ENCODE data around the gene NOS3. TPM values are rescaled to one million over a fixed set of nuclear protein-coding genes. Genes with fewer than 3 reads are reported as not detected.

The NOS3 gene
- total and polyA plus RNA-seq, 2 of the 13 experiments (the other 11 are each of a cell fraction or from before 2014, with no cell fraction given), result 3.7 to 7.5 TPM

- TF ChIP-seq, protein P1, sequence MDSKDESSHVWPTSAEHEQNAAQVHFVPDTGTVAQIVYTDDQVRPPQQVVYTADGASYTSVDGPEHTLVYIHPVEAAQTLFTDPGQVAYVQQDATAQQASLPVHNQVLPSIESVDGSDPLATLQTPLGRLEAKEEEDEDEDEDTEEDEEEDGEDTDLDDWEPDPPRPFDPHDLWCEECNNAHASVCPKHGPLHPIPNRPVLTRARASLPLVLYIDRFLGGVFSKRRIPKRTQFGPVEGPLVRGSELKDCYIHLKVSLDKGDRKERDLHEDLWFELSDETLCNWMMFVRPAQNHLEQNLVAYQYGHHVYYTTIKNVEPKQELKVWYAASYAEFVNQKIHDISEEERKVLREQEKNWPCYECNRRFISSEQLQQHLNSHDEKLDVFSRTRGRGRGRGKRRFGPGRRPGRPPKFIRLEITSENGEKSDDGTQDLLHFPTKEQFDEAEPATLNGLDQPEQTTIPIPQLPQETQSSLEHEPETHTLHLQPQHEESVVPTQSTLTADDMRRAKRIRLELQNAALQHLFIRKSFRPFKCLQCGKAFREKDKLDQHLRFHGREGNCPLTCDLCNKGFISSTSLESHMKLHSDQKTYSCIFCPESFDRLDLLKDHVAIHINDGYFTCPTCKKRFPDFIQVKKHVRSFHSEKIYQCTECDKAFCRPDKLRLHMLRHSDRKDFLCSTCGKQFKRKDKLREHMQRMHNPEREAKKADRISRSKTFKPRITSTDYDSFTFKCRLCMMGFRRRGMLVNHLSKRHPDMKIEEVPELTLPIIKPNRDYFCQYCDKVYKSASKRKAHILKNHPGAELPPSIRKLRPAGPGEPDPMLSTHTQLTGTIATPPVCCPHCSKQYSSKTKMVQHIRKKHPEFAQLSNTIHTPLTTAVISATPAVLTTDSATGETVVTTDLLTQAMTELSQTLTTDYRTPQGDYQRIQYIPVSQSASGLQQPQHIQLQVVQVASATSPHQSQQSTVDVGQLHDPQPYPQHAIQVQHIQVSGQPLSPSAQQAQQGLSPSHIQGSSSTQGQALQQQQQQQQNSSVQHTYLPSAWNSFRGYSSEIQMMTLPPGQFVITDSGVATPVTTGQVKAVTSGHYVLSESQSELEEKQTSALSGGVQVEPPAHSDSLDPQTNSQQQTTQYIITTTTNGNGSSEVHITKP (CRISPR knock-in tag; IDR thresholded peaks at IDR 0.05; ENCODE audit: low read depth), result peak; percentile 87; the same call in 1 of the 2 replicates
- 0 out of 2 replicates have a peak, but pooled peaks have one; percentile 45 for TF ChIP-seq KDM2A (CRISPR knock-in tag; IDR thresholded peaks at IDR 0.05; ENCODE audit: borderline replicate concordance, low read depth)
- TF ChIP-seq IRF1 (CRISPR knock-in tag; IDR thresholded peaks at IDR 0.05; ENCODE audit: low read depth), result no peak
- peak; percentile 75 for TF ChIP-seq ELF3 (CRISPR knock-in tag; IDR thresholded peaks at IDR 0.05)
- no peak for TF ChIP-seq ZNF678 (CRISPR knock-in tag; IDR thresholded peaks at IDR 0.05)
- TF ChIP-seq, protein P2, sequence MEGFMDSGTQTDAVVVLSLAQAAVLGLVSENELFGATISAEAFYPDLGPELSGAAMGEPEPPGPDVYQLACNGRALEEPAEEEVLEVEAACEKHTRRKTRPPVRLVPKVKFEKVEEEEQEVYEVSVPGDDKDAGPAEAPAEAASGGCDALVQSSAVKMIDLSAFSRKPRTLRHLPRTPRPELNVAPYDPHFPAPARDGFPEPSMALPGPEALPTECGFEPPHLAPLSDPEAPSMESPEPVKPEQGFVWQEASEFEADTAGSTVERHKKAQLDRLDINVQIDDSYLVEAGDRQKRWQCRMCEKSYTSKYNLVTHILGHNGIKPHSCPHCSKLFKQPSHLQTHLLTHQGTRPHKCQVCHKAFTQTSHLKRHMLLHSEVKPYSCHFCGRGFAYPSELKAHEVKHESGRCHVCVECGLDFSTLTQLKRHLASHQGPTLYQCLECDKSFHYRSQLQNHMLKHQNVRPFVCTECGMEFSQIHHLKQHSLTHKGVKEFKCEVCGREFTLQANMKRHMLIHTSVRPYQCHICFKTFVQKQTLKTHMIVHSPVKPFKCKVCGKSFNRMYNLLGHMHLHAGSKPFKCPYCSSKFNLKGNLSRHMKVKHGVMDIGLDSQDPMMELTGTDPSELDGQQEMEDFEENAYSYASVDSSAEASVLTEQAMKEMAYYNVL (CRISPR knock-in tag; IDR thresholded peaks at IDR 0.05; ENCODE audit: borderline replicate concordance), result peak; percentile 66
- no peak for TF ChIP-seq ONECUT2 (CRISPR knock-in tag; IDR thresholded peaks at IDR 0.05)
- TF ChIP-seq RARG (CRISPR knock-in tag; IDR thresholded peaks at IDR 0.05; ENCODE audit: low read depth), result no peak
- no peak for TF ChIP-seq AKNA (CRISPR knock-in tag; IDR thresholded peaks at IDR 0.05; ENCODE audit: borderline replicate concordance)
- no peak for TF ChIP-seq NR1H2 (CRISPR knock-in tag; IDR thresholded peaks at IDR 0.05; ENCODE audit: borderline replicate concordance, low read depth)
- no peak for TF ChIP-seq FOXK2 (IDR thresholded peaks at IDR 0.05)
- TF ChIP-seq, protein P3, sequence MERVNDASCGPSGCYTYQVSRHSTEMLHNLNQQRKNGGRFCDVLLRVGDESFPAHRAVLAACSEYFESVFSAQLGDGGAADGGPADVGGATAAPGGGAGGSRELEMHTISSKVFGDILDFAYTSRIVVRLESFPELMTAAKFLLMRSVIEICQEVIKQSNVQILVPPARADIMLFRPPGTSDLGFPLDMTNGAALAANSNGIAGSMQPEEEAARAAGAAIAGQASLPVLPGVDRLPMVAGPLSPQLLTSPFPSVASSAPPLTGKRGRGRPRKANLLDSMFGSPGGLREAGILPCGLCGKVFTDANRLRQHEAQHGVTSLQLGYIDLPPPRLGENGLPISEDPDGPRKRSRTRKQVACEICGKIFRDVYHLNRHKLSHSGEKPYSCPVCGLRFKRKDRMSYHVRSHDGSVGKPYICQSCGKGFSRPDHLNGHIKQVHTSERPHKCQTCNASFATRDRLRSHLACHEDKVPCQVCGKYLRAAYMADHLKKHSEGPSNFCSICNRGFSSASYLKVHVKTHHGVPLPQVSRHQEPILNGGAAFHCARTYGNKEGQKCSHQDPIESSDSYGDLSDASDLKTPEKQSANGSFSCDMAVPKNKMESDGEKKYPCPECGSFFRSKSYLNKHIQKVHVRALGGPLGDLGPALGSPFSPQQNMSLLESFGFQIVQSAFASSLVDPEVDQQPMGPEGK (CRISPR knock-in tag; IDR thresholded peaks at IDR 0.05), result no peak; the same call in none of the 2 replicates
- no peak for TF ChIP-seq ZNF484 (CRISPR knock-in tag; IDR thresholded peaks at IDR 0.05; ENCODE audit: borderline replicate concordance, low read depth)
- no peak; the same call in 1 of the 2 replicates for TF ChIP-seq ZSCAN9 (CRISPR knock-in tag; IDR thresholded peaks at IDR 0.05; ENCODE audit: borderline replicate concordance)
Measured at GRCh38 chr7:151062399-151063211, 71.8 kb downstream of the NOS3 start (continued).
